Gastroesophageal sphincter (tissue), 3 donors: Measurements from ENCODE around the gene SPATA7.

ENCODE experiments used
- CTCF ChIP-seq, 4 experiments: fragments of 200-600 bp in 2 of 4; fragments of 450-650 bp in 2 of 4; sonication (generic) in 1 of 4; IDR thresholded peaks; one replicate each; pipeline ENCODE4 v1.5.1; 2017 to 2019; ENCODE audit warnings: antibody characterized with exemption in 4 of 4, mild to moderate bottlenecking in 2 of 4, moderate library complexity in 2 of 4
- POLR2A ChIP-seq, 2 donors: fragments of 450-650 bp; IDR thresholded peaks; one replicate each; pipeline ENCODE4 v1.6.1; 2017; ENCODE audit warnings: antibody characterized with exemption in 2 of 2, mild to moderate bottlenecking in 2 of 2, moderate library complexity in 1 of 2

GRCh38 chr14:88482524-88482923 lies 97.1 kb downstream of the SPATA7 start:
- no peak for TF ChIP-seq CTCF (IDR thresholded peaks at IDR 0.05)
- TF ChIP-seq POLR2A (IDR thresholded peaks at IDR 0.05) = no peak
